A549 (cell line): Measurements from ENCODE around the gene KLHL15.

Source experiments
- MAZ ChIP-seq: fragments of 150-350 bp; IDR thresholded peaks from 2 replicates; pipeline ENCODE4 v1.6.1; 2014; ENCODE audit warnings: antibody characterized with exemption, low read depth, low read length, borderline replicate concordance
- MYC ChIP-seq: IDR thresholded peaks from 2 replicates; pipeline ENCODE4 v1.6.1; 2012; ENCODE audit warnings: mild to moderate bottlenecking, inconsistent platforms, low read length, improper control_type of control experiment, borderline replicate concordance
- NR3C1 ChIP-seq: fragments of >200 bp; sonication (Bioruptor Twin); formaldehyde crosslinking; IDR thresholded peaks from 3 replicates; pipeline ENCODE4 v1.6.1; 2017
- RCOR1 ChIP-seq: fragments of 150-350 bp; IDR thresholded peaks from 2 replicates; pipeline ENCODE4 v1.6.1; 2014; ENCODE audit warnings: antibody characterized with exemption, low read length, low read depth
- TP53 ChIP-seq: fragments of 250-450 bp; sonication (Bioruptor Pico); IDR thresholded peaks from 2 replicates; pipeline ENCODE4 v1.5.0; 2021; ENCODE audit warnings: mild to moderate bottlenecking, moderate library complexity
- TF ChIP-seq, protein P1 (sequence below): fragments of >200 bp; sonication (Bioruptor Twin); formaldehyde crosslinking; IDR thresholded peaks from 3 replicates; pipeline ENCODE4 v1.5.1; 2016

DNA sequence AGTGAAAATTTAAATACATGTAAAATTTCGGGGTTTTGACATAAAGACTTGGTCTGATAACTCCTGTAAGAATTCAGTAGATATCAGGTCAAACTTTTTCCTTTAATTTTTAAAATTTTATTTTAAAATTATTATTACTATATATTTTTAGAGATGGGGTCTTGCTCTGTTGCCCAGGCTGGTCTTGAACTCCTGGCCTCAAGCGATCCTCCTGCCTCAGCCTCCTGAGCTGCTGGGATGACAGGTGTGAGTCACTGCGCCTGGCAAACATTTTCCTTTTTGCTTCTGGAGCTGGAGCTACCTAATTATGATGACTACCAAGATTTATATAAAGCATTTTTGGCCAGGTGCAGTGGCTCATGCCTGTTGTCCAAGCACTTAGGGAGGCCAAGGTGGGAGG, 37.3 kb downstream of the KLHL15 start:
- TF ChIP-seq, protein P1, sequence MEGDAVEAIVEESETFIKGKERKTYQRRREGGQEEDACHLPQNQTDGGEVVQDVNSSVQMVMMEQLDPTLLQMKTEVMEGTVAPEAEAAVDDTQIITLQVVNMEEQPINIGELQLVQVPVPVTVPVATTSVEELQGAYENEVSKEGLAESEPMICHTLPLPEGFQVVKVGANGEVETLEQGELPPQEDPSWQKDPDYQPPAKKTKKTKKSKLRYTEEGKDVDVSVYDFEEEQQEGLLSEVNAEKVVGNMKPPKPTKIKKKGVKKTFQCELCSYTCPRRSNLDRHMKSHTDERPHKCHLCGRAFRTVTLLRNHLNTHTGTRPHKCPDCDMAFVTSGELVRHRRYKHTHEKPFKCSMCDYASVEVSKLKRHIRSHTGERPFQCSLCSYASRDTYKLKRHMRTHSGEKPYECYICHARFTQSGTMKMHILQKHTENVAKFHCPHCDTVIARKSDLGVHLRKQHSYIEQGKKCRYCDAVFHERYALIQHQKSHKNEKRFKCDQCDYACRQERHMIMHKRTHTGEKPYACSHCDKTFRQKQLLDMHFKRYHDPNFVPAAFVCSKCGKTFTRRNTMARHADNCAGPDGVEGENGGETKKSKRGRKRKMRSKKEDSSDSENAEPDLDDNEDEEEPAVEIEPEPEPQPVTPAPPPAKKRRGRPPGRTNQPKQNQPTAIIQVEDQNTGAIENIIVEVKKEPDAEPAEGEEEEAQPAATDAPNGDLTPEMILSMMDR: no peak
- no peak for TF ChIP-seq NR3C1
- no peak for TF ChIP-seq MYC
- TF ChIP-seq TP53: no peak
- TF ChIP-seq MAZ: no peak
- no peak for TF ChIP-seq RCOR1
